GM19395 (cell line): ENCODE measurements around the gene COL18A1.
"Not testable (repeated sequence)": the region's sequence is repeated elsewhere in the genome, so short reads cannot be mapped to it uniquely, and the experiment has no call there.

Experiments used
- ATAC-seq: cut with Tn5 transposase; IDR thresholded peaks from one replicate; pipeline ENCODE4 v1.9.1; 2021; ENCODE audit warnings: mild to moderate bottlenecking, moderate library complexity; ENCODE audit not compliant: unreplicated experiment

COL18A1 gene

DNA sequence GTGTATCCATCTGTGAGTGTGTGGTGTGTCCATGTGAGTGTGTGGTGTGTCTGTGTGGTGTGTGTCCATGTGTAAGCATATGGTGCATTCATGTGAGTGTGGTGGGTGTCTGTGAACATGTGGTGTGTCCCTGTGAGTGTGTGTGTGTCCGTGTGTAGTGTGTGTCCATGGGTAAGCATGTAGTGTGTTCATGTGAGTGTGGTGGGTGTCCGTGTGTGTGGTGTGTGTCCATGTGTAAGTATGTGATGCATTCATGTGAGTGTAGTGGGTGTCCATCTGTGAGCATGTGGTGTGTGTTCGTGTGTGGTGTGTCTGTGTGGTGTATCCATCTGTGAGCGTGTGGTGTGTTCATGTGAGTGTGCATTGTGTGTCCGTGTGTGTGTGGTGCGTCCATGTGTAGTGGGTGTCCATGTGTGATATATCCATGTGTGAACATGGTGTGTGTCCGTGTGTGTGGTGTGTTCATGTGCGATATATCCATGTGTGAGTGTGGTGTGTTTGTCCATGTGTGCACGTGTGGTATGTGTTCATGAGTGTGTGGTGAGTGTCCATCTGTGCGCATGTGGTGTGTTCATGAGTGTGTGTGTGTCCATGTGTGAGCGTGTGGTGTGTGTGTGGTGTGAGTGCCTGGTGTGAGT is 124.9 kb downstream of the COL18A1 start:
- no peak for ATAC-seq

DNA sequence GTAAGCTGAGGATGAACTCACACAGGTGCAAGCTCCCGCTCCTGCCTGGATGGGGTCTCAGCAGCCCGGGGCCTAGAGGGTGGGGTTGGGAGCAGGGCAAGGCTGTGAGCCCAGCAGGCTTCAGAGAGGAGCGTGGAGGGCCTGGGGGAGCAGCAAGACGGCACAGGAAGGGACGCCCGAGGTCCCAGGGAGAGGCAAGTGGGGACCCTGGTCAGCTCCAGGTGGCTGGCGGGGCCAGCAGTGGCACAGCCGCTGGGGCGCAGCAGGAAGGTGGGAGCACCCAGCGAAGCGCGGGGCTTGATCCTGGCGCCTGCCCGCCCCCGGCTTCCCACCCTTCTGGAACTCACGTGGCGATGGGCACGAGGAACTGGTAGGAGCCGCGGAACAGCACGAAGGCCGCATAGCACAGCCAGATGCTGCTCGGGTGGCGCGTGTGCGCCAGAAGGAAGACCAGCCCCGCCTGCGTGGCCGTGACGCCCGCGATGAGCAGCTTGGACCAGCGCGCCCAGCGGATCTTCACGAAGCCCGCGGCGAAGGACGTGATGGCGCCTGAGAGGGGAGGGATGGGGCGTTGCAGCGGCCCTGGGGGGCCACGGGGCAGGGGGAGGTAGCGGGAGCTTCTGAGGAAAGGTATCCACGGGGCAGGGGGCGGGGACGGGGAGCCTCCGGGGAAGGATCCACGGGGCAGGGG is 125.6 kb downstream of the COL18A1 start:
- ATAC-seq = no peak

DNA sequence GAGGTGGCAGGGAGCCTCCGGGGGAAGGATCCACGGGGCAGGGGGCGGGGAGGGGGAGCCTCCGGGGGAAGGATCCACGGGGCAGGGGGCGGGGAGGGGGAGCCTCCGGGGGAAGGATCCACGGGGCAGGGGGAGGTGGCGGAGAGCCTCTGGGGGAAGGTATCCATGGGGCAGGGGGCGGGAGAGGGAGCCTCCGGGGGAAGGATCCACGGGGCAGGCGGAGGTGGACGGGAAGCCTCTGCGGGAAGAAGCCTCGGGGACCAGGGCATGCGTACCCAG is 126.1 kb downstream of the COL18A1 start:
- not testable (repeated sequence) for ATAC-seq

DNA sequence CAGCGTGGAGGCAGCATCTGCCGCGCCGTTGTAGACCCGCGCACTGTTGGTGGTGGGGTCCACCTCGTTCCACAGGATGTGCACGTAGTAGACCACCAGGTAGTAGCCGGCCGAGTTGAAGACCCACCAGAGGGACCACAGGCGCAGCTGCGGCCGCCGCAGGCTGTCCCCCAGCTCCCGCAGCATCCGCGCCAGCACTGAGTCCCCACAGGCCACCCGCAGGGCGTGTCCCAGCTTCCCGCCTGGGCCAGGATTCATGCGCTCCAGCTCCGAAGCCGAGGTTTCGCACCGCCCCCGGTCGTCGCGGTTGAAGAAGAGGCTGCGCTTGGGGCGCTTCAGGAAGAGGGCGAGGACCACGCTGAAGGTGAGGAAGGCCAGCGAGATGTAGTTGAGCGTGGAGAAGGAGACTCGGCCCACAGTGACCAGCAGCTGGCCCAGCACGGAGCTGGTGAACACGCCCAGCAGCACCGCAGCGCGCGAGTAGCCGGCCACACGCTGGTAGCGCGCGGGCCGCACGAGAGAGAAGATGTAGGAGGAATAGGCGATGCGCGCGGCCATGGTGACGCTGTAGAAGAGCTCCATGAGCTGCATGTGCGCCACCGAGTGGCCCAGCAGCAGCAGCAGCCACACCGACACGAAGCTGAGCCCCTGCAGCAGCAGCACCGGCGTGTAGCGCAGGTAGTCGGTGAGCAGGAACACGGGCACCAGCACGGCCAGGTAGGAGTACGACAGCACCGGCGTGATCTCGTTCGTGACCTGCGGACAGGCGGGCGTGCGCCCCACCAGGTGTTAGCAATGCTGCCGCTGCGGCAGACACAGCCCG is 126.6 kb downstream of the COL18A1 start:
- no peak for ATAC-seq

DNA sequence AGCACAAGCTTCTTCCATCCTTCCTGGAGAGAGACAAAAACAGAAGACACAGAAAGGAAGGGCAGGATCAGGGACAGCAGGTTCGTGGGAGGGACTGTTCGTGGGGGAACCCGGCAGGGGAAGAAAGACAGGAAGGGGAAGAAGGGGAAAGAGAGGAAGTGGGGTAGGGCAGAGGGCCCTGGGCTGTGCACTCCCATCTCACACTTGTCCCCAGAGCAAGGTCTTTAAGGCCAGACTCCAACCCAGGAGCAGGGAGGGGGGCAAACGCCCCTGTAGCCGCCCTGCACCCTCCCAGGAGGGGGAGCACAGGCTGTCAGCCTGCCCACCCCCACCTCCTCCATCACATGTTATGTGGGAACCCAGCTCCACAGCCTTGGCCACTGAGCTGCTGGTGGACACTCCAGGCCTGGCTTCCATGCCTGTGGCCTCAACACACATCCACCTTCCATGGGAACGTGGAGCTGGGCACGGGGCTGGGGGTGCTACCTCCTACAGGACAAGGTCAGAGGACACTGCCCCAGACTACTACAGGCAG is 127.9 kb downstream of the COL18A1 start:
- ATAC-seq = no peak

DNA sequence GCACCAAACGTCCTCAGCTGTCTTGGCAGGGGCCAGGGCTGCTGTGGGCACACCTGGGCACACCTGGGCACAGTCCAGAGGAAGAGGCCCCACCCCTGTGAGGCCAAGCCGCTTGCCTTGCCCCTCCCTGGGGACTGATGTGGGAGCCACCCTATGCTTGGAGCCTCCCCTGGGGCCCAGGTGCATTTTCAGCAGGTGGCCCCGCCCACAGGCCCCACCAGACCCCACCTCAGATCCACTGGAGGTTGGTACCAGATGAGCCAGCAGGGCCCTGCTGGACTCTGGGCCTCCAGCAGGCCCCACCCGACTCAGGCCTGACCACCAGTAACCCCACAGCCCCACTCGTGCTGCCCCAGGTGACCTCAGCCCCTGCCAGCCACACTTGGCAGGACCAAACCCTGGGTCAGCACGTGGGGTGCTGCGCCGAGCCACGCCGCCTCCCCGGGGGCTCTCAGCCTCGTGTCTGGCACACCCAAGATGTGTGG is 128.4 kb downstream of the COL18A1 start:
- no peak for ATAC-seq

DNA sequence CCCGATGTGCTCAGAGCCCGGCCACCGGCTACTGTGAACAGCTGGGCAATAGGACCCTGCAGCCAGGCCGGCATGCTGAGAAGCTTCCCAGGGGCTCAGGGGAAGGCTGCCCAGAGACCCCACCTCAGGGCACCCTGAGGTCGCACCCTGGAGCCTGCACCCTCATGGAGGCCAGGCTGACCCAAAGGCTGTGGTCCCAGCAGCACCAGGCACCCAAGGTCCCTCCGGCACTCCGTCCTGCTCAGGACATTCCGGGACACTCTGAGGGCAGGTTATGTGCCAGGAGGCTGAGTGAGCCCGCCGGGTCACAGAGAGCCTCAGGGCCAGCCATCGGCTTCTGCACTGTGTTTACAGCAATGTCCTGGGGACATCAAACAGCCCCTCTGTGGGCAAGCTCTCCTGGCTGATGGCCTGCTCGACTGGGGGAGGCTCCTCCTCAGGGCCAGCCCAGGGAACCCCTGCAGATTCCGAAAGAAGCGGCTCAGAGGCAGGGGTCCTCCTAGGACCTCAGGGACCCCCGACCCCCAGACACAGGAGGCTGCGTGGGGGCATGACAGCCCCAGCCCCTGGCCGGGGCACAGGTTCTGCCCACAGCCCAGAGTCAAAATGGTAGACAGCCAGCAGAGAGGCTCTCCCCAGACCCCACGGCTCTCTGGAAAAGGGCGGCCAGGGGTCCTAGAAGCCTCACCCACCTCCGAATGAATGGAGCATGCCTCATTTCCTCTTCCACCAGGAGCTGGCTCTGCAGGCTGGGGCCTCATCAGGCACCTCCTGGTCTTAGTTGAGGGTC is 129.1 kb downstream of the COL18A1 start:
- no peak for ATAC-seq

DNA sequence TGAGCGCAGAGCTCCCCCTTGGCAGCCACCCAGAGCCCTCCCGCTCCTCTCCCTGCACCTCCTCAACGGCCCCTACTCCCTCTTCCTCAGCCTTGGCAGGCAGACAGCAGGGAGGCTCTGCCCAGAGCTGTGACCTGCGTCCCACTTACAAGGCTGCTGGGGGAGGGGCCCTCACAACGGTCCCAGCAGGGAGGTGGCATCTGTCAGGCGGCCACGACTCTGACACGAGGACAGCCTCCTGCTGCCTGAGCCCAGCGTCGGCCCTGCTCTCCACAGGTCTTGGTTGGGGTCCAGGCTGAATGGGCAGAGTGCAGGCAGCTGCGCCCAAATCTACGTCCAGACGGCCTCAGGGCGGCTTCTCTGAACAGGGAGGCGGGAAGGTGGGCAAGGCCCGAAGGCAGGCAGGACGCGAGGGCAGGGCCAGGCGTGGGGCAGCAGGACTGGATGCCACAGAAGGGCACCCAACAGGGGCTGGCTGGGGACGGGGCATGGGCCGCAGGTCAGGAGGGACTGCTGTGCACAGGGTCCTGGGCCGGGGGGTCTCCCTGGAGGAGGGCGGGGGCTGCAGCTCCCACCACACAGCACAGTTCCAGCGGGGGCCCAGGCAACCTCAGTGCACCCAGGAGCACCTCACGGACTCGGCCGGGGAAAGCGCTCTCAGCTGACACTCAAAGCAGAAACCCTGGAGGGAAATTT is 129.8 kb downstream of the COL18A1 start:
- no peak for ATAC-seq

DNA sequence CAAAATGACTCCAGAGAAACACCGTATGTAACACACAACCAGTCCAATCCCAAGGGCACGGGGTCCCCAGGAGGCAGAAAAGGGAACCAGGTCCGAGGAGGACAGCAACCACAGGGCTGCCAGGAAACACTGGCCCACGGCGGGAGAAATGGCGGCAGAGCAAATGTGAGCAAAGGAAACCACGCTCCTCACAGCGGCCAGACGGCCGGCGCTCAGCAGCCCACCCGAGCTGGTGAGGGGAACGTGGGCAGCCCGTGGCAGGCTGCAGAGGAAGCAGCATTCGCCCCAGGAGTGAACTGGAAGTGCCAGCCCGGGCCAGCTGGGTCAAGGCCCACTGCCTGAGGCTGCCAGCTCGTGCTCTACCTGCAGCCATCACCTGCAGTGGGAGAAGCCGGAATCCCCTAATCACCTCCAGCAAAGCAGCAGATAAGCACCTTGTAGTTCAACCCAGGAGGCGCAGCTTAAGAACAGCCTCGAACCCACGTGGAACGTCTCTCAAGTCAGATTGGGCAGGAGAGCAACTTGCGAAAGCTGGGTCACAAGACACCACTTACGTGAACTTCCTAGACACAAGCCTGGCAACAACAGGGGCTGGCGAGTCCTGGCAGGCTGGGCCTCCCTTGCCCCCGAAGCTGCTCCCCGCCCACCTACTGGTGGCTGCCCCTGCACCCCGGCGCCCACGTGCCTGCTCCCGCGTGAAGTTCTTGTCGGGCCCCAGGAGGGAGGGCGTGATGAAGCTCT is 130.5 kb downstream of the COL18A1 start:
- no peak for ATAC-seq

DNA sequence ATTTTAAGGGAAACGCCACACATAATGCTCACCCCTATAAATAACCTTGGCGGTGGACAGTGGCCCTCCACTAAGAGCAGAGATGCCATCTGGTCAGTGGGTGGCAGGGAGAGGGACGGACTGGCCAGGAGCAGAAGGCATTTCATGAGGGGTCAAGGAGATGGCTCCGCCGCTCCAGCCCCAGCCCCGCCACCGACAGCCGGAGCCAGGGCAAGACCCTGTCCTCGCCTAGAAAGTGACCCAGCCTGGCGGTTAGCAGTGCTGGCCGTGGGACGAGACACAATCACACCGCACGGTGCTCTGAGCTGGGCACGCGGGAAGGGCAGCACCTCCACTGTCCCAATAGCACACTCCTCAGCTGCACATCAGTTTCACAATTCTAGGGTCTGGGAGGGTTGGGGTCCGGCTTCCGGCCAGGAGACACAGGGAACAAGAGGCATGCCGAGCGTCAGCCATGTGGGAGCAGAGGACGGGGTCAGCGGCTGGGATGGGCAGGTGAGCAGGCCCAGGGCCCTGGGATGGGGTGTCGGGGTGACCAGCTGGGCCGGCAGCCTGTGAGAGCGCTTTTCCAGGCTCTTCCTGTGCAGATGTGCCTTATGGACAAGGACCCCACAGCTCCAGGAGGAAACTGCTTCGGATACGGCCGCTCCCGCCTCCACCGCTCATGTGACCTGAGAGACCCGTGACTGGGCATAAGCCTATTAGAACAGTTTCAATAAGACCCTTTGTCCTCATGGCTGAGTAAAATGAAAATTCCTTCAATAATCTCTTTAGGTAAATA is 131.5 kb downstream of the COL18A1 start:
- ATAC-seq = no peak

DNA sequence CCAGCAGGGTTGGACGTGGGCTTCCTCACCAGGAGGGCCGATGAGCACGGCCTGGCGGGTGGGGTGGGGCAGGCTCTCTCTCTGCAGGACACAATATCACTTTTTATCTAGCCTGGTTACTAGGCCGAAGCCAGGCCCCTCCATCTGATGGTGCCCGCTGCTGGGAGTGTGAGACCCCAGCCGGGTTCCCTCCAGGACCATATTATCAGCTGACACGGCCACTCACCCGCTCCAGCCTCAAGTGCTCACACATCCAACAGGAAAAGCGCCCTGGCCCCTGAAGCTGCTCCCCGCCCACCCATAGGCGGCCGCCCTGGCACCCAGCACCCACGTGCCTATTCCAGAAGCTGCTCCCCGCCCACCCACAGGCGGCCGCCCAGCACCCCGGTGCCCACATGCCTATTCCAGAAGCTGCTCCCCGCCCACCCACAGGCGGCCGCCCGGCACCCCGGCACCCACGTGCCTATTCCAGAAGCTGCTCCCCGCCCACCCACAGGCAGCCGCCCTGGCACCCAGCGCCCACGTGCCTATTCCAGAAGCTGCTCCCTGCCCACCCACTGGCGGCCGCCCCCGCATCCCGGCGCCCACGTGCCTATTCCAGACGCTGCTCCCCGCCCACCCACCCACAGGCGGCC is 132.3 kb downstream of the COL18A1 start:
- no peak for ATAC-seq

DNA sequence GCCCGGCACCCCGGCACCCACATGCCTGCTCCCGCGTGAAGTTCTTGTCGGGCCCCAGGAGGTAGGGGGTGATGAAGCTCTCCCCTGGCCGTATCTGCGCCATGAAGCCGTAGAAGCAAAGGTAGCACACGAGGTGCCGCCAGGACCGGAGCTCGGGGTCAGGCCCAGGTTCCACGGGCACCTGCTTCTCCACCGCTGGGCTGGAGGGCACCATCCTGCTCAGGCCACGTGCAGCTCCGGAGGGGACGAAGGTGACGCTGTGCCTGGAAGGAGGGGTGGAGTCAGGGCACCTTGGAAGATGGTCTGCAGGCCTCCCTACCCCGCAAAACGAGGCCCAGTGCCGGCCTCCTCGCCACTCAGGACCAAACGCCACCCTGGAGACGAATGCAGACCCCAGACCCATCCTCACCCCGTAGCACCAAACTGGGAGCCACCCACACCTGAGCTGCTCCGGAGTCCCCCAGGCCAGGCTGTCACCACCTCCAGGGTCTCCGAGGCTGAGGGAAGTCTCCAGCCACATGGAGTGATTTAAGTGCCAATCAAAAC is 132.9 kb downstream of the COL18A1 start:
- ATAC-seq = no peak

DNA sequence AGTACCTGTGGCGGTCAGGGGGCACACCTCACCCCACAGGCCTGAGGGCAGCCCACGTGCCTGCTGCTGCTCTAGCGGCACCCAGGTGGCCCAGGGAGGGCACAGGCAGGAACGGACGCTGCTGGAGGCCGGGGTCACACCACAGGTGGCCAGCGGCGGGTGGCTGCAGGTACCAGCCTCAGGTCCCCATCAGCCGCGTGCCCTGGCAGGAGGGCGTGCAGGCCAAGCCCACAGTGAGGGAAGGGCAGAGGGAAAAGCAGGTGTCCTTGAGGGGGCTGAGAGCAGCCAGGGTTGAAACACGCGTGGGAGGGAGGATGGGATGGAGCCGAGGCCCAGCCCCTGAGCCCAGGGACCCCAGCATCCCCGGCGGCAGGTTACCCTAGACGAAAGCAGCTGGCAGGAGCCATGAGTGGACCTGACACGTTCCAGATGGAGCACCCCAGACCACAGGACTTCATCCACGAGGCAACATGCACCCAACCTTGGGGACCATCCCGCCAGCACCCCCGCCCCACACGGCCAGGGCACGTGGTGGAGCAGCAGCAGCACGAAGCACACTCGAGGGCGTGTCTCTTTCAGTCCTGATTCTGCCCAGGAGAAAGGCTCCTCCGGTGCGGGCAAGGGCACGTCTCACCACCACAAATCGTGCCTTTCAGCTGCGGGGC is 133.5 kb downstream of the COL18A1 start:
- no peak for ATAC-seq

DNA sequence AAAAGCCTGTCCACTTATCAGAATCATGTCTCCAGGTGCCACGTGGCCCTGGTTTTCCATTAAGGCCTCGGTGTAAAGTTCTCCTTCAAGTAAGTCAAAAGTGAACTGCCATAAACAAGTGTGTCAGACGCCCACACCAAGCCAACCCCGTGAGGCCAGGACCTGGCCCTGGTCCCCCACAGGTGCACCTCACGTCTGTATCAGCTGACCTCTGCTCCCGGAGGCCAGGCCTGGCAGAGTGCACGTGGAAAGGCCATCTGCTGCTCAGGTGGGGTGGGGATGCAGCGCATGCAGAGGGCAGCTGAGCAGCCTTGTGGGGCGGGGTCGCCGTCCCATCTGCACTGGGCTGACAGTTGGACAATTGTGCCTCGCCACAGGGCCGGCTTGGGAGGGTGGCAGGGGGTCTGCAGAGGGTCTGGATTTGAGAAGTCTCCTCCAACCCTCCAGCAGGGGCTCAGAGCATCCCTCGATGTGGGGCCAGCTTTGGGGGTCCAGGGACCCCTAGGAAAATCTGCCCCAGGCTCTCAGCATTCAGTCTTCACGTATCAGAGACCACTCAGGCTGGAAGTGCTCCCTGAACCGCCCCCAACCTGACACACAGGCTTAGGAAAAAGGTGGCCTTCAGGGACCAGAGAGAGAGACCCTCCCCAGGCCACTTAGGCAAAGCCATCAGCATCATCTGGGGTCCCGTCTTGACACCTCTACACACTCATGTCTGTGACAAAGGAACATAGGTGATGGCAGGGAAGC is 134.3 kb downstream of the COL18A1 start:
- no peak for ATAC-seq

DNA sequence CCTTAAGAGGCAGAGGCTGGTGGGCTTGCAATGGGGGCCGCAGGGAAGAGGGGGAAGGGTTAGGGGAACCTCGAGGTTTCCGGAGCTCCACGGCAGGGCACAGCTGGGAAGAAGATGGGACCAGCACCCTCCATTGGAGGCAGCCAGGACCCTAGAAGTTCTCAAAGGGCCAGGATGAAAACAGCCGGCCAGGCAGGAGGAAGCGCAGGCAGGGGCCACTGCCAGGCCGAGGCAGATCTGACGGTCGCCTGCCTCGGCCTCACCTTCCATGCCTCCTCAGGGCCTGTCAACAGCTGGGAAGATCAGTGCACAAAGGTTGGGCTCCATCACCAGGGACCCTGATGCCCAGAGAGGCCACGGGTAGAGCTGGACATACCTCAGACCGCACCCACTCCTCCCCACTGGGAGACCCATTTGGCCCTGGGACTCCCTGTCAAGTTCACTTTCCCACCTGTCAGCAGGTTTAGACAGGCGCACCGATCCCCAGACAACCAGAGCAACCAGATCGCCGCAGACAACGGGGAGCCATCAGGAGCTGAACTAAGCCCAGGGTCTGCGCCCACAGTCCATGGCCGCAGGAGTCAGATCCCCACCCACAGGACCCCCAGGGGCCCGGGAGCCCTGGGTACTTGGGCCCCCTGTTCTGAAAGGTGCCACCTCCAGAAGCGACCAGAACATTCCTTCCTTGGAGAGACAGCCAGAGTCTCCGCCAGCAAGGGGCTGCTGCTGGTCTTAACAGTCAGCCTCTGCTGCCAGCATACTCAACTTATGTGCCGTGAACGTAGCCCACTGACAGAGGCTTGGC is 135.0 kb downstream of the COL18A1 start:
- ATAC-seq = no peak

DNA sequence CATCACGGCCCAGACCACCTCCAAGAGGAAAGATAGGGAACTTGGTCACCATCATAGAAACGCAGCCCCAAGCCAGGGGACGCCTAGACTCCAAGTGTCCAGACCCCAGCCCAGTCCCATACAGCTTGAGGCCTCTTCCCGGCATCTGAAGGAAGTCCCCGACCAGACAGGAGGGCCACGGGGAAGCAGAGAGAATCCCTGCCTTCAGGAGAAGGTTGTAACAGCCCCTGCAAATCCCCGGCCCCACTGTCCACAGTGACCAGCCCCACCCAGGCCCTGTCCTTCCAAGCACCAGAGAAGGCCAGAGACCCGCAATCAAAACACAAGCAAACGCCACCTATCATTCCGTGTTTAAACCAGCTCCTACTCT is 135.6 kb downstream of the COL18A1 start:
- no peak for ATAC-seq
